Activated effector memory CD4-positive, alpha-beta T cell treated with anti-CD3 and anti-CD28 coated beads, Interleukin-2, amount 50 U/mL, for 16 hours (primary cell): Measurements from ENCODE around the gene EIPR1.
"Not testable (repeated sequence)": the region's sequence is repeated elsewhere in the genome, so short reads cannot be mapped to it uniquely, and the experiment has no call there.

Experiments
- DNase-seq: peaks from one replicate; pipeline ENCODE4 v3.0.0-alpha.2; 2020

EIPR1 gene

GRCh38 chr2:3204031-3204821 lies 173.4 kb downstream of the EIPR1 start:
- DNase-seq: no peak

GRCh38 chr2:3203497-3204019 lies 174.1 kb downstream of the EIPR1 start:
- DNase-seq: no peak

- DNase-seq: no peak
Observed at GRCh38 chr2:3202926-3203325, 174.7 kb downstream of the EIPR1 start.

- DNase-seq: no peak
Observed at GRCh38 chr2:3201281-3201680, 176.3 kb downstream of the EIPR1 start.

GRCh38 chr2:3200420-3200939 lies 177.1 kb downstream of the EIPR1 start:
- DNase-seq: no peak

- no peak for DNase-seq
Observed at GRCh38 chr2:3199627-3200345, 177.8 kb downstream of the EIPR1 start.

- DNase-seq: not testable (repeated sequence)
Observed at GRCh38 chr2:3198671-3199192, 178.9 kb downstream of the EIPR1 start.

- no peak for DNase-seq
Observed at GRCh38 chr2:3198119-3198518, 179.5 kb downstream of the EIPR1 start.

GRCh38 chr2:3197308-3197707 lies 180.3 kb downstream of the EIPR1 start:
- DNase-seq: no peak

GRCh38 chr2:3196716-3197115 lies 180.9 kb downstream of the EIPR1 start:
- no peak for DNase-seq

GRCh38 chr2:3195641-3196476 lies 181.8 kb downstream of the EIPR1 start:
- no peak for DNase-seq

- DNase-seq: no peak
Observed at GRCh38 chr2:3194828-3195227, 182.8 kb downstream of the EIPR1 start.

- DNase-seq: no peak
Observed at GRCh38 chr2:3193443-3194330, 183.9 kb downstream of the EIPR1 start.

- no peak for DNase-seq
Observed at GRCh38 chr2:3192920-3193319, 184.7 kb downstream of the EIPR1 start.

- DNase-seq: no peak
Observed at GRCh38 chr2:3192281-3192818, 185.3 kb downstream of the EIPR1 start.

GRCh38 chr2:3189961-3190360 lies 187.7 kb downstream of the EIPR1 start:
- no peak for DNase-seq

- DNase-seq: no peak
Observed at GRCh38 chr2:3189076-3189591, 188.5 kb downstream of the EIPR1 start.

GRCh38 chr2:3188405-3188946 lies 189.1 kb downstream of the EIPR1 start:
- DNase-seq: no peak

- DNase-seq: no peak
Observed at GRCh38 chr2:3187467-3187866, 190.2 kb downstream of the EIPR1 start.

GRCh38 chr2:3186766-3187165 lies 190.9 kb downstream of the EIPR1 start:
- DNase-seq: no peak

GRCh38 chr2:3185910-3186309 lies 191.7 kb downstream of the EIPR1 start:
- DNase-seq: no peak
